Activated CD8-positive, alpha-beta memory T cell treated with anti-CD3 and anti-CD28 coated beads for 4 hours (primary cell): ENCODE measurements around the gene RTL5.

ENCODE experiments used
- DNase-seq, 2 donors: peaks; one replicate each; pipeline ENCODE4 v3.0.0-alpha.2; 2020; ENCODE audit warnings: low read depth in 2 of 2

The RTL5 gene

GRCh38 chrX:72130156-72130761 lies 1.5 kb downstream of the RTL5 start:
- no peak for DNase-seq

- DNase-seq = no peak
Measured at GRCh38 chrX:72129661-72130060, 2.1 kb downstream of the RTL5 start.

- DNase-seq = no peak
Measured at GRCh38 chrX:72128881-72129280, 2.8 kb downstream of the RTL5 start.

GRCh38 chrX:72128183-72128834 lies 3.4 kb downstream of the RTL5 start:
- no peak for DNase-seq

- DNase-seq = no peak
Measured at GRCh38 chrX:72127332-72127731, 4.4 kb downstream of the RTL5 start.

- peak; percentile 59 to 71 for DNase-seq
Measured at GRCh38 chrX:72126539-72127140, 5.1 kb downstream of the RTL5 start.

GRCh38 chrX:72126048-72126415 lies 5.7 kb downstream of the RTL5 start:
- DNase-seq = no peak

GRCh38 chrX:72125331-72126047 lies 6.2 kb downstream of the RTL5 start:
- DNase-seq = no peak

GRCh38 chrX:72124540-72125201 lies 7.0 kb downstream of the RTL5 start:
- DNase-seq = no peak

GRCh38 chrX:72123471-72124185 lies 8.1 kb downstream of the RTL5 start:
- DNase-seq = no peak

GRCh38 chrX:72122621-72123337 lies 8.9 kb downstream of the RTL5 start:
- no peak for DNase-seq

GRCh38 chrX:72121383-72121782 lies 10.3 kb downstream of the RTL5 start:
- no peak for DNase-seq

GRCh38 chrX:72120837-72121236 lies 10.9 kb downstream of the RTL5 start:
- DNase-seq = no peak

GRCh38 chrX:72117636-72118210 lies 14.0 kb downstream of the RTL5 start:
- no peak for DNase-seq

GRCh38 chrX:72115380-72115779 lies 16.3 kb downstream of the RTL5 start:
- DNase-seq = no peak

- DNase-seq = no peak
Measured at GRCh38 chrX:72114807-72115206, 16.9 kb downstream of the RTL5 start.

- no peak for DNase-seq
Measured at GRCh38 chrX:72114306-72114705, 17.4 kb downstream of the RTL5 start.

- DNase-seq = no peak
Measured at GRCh38 chrX:72113461-72113860, 18.3 kb downstream of the RTL5 start.

- DNase-seq = no peak
Measured at GRCh38 chrX:72110876-72111708, 20.6 kb downstream of the RTL5 start.
